K562 (cell line): Measurements from ENCODE around the gene ROBO1. TPM values are rescaled to one million over a fixed set of nuclear protein-coding genes. Genes with fewer than 3 reads are reported as not detected.

Experiments used
- ATAC-seq: fragments of 200-7000 bp; cut with Tn5 transposase; 3 replicates; pipeline ENCODE4 v1.9.1; 2020; ENCODE audit warnings: moderate library complexity
- BruUV-seq: library from RNA; stranded (reverse); fragments of 400-500 nt; replicated peaks from 2 replicates; lab custom pipeline; 2021; lab: Mats Ljungman, UMichigan
- CTCF ChIA-PET: fragments of 300-600 bp; formaldehyde crosslinking; extraction: SDS; loops from one replicate; lab custom pipeline; 2021; ENCODE audit warnings: low intra/inter-chr PET ratio; lab: Yijun Ruan, JAX
- POLR2A ChIA-PET: fragments of 300-600, 350-650 bp; sonication (Branson Sonifier 250); formaldehyde crosslinking; extraction: SDS; loops from one replicate; lab custom pipeline; 2021; ENCODE audit warnings: antibody characterized with exemption, inconsistent platforms; lab: Yijun Ruan, JAX
- DNase-seq, 4 experiments: peaks; one replicate each; pipeline versions ENCODE4 v3.0.0 to v3.0.0-alpha.2; 2011 to 2018; ENCODE audit warnings: low spot score in 3 of 4, mixed read lengths in 3 of 4; ENCODE audit errors: extremely low read depth in 1 of 4
- FAIRE-seq: peaks from 2 replicates; lab custom pipeline; 2011; peaks lifted over from hg19 to GRCh38; lab: Jason Lieb, UNC
- H2AFZ ChIP-seq: 2 replicates; pipeline ENCODE4 v1.6.0; 2011; ENCODE audit warnings: low read depth, low read length, control low read depth, inconsistent platforms
- H3K27ac ChIP-seq: fragments of 200-600 bp; 3 replicates; pipeline ENCODE4 v1.8.0; 2011; ENCODE audit warnings: low read depth, mild to moderate bottlenecking, control low read depth, inconsistent platforms, low read length, moderate library complexity, mixed read lengths; ENCODE audit errors: extremely low read depth
- H3K27me3 ChIP-seq, 2 experiments: fragments of 300-600 bp in 1 of 2; 2 replicates in 1 of 2; 3 replicates in 1 of 2; pipeline versions ENCODE4 v1.6.0 to v1.8.0; 2011; ENCODE audit warnings: inconsistent platforms in 2 of 2, low read length in 2 of 2, mild to moderate bottlenecking in 1 of 2, mixed read lengths in 1 of 2, moderate library complexity in 1 of 2; ENCODE audit not compliant: control insufficient read depth in 2 of 2, insufficient read depth in 2 of 2
- H3K36me3 ChIP-seq: fragments of 300-600 bp; 3 replicates; pipeline ENCODE4 v1.8.0; 2011; ENCODE audit warnings: mild to moderate bottlenecking, low read length, inconsistent platforms; ENCODE audit not compliant: control insufficient read depth, insufficient read depth
- H3K4me1 ChIP-seq, 2 experiments: fragments of 200-600 bp in 1 of 2; replicated peaks in 1 of 2; 2 replicates in 1 of 2; 3 replicates in 1 of 2; pipeline versions ENCODE4 v1.5.1 to v1.8.0; 2011; ENCODE audit warnings: inconsistent platforms in 2 of 2, low read length in 2 of 2, mild to moderate bottlenecking in 1 of 2, mixed read lengths in 1 of 2, moderate library complexity in 1 of 2; ENCODE audit not compliant: control insufficient read depth in 2 of 2, insufficient read depth in 2 of 2
- H3K4me2 ChIP-seq: 2 replicates; pipeline ENCODE4 v1.6.1; 2011; ENCODE audit warnings: low read length, control low read depth, inconsistent platforms, mixed read lengths; ENCODE audit not compliant: insufficient read depth
- H3K4me3 ChIP-seq: fragments of 200-600 bp; sonication (generic), shearing (Covaris generic); 2 replicates; pipeline ENCODE4 v1.5.1; 2016; ENCODE audit warnings: control low read depth, inconsistent platforms
- H3K79me2 ChIP-seq: fragments of 200-600 bp; 3 replicates; pipeline ENCODE4 v1.8.0; 2011; ENCODE audit warnings: low read length, inconsistent platforms; ENCODE audit not compliant: control insufficient read depth, insufficient read depth
- H3K9ac ChIP-seq, 2 experiments: 2 replicates each; pipeline versions ENCODE4 v1.6.0 to v1.6.1; 2011; ENCODE audit warnings: low read depth in 2 of 2, low read length in 2 of 2, control low read depth in 1 of 2, inconsistent platforms in 1 of 2, mild to moderate bottlenecking in 1 of 2, mixed read lengths in 1 of 2; ENCODE audit not compliant: insufficient read depth in 1 of 2
- H3K9me1 ChIP-seq: one replicate; pipeline ENCODE4 v1.6.0; 2011; ENCODE audit warnings: inconsistent platforms, mild to moderate bottlenecking, low read length, moderate library complexity; ENCODE audit not compliant: control insufficient read depth, insufficient read depth
- H3K9me3 ChIP-seq: replicated peaks from 2 replicates; pipeline ENCODE4 v1.5.1; 2011; ENCODE audit warnings: low read depth, low read length, inconsistent platforms; ENCODE audit not compliant: control insufficient read depth, insufficient read depth
- H4K20me1 ChIP-seq: replicated peaks from 2 replicates; pipeline ENCODE4 v1.6.1; 2011; ENCODE audit warnings: low read length, inconsistent platforms, mixed read lengths; ENCODE audit not compliant: control insufficient read depth, insufficient read depth
- ARID1B ChIP-seq: fragments of 450-650 bp; IDR thresholded peaks from 2 replicates; pipeline ENCODE4 v1.6.1; 2016; ENCODE audit warnings: antibody characterized with exemption, mild to moderate bottlenecking, inconsistent platforms
- CHCHD3 ChIP-seq: fragments of 250-450 bp; sonication (Bioruptor Pico); IDR thresholded peaks from 2 replicates; pipeline ENCODE4 v2.1.2; 2022; ENCODE audit warnings: mild to moderate bottlenecking
- CSDE1 ChIP-seq, 2 experiments: fragments of 450-650 bp; IDR thresholded peaks; 2 replicates each; pipeline ENCODE4 v1.6.1; 2016; ENCODE audit warnings: mild to moderate bottlenecking in 1 of 2
- DACH1 ChIP-seq: fragments of 450-650 bp; IDR thresholded peaks from 2 replicates; pipeline ENCODE4 v1.6.1; 2018; ENCODE audit not compliant: partially characterized antibody
- FOXK2 ChIP-seq, 2 experiments: fragments of 450-650 bp; IDR thresholded peaks in 1 of 2; conservative IDR thresholded peaks in 1 of 2; 2 replicates each; pipeline ENCODE4 v1.6.1; 2016; ENCODE audit warnings: low read depth in 2 of 2, mild to moderate bottlenecking in 1 of 2
- GATA2 ChIP-seq: sonication (generic); formaldehyde crosslinking; IDR thresholded peaks from 2 replicates; pipeline ENCODE4 v1.4.0; 2020; ENCODE audit warnings: mild to moderate bottlenecking, missing genetic modification reagents
- HSF4 ChIP-seq: fragments of 250-450 bp; sonication (Bioruptor Pico); IDR thresholded peaks from 2 replicates; pipeline ENCODE4 v2.1.2; 2022; ENCODE audit warnings: mild to moderate bottlenecking, moderate library complexity, borderline replicate concordance
- KLF13 ChIP-seq: fragments of 450-650 bp; IDR thresholded peaks from 2 replicates; pipeline ENCODE4 v1.6.1; 2016; ENCODE audit warnings: missing genetic modification characterization, low read depth, mild to moderate bottlenecking, missing compliant biosample characterization, moderate library complexity, borderline replicate concordance
- LCOR ChIP-seq: sonication (generic); formaldehyde crosslinking; IDR thresholded peaks from 2 replicates; pipeline ENCODE4 v1.8.0; 2022; ENCODE audit warnings: mild to moderate bottlenecking, missing genetic modification reagents
- MCM2 ChIP-seq: fragments of 450-650 bp; IDR thresholded peaks from 2 replicates; pipeline ENCODE4 v1.6.1; 2017; ENCODE audit warnings: low read depth, mild to moderate bottlenecking
- MEF2D ChIP-seq: conservative IDR thresholded peaks from 2 replicates; pipeline ENCODE4 v1.6.1; 2016; ENCODE audit warnings: low read depth, missing genetic modification characterization, missing compliant biosample characterization
- NFRKB ChIP-seq: fragments of 450-650 bp; IDR thresholded peaks from 2 replicates; pipeline ENCODE4 v1.6.1; 2016; ENCODE audit warnings: low read depth
- PCBP1 ChIP-seq: fragments of 200-400 bp; formaldehyde crosslinking; IDR thresholded peaks from 2 replicates; pipeline ENCODE4 v1.6.1; 2018; ENCODE audit warnings: mild to moderate bottlenecking, low read depth, low read length; ENCODE audit not compliant: poor library complexity, severe bottlenecking
- POLR2B ChIP-seq: fragments of 450-650 bp; IDR thresholded peaks from 2 replicates; pipeline ENCODE4 v1.6.1; 2018; ENCODE audit warnings: low read depth; ENCODE audit not compliant: partially characterized antibody
- PTBP1 ChIP-seq: fragments of 200-400 bp; formaldehyde crosslinking; IDR thresholded peaks from 2 replicates; pipeline ENCODE4 v1.6.1; 2017; ENCODE audit warnings: low read depth, low read length
- ZBED1 ChIP-seq: IDR thresholded peaks from 2 replicates; pipeline ENCODE4 v1.6.1; 2014
- ZBTB7A ChIP-seq: IDR thresholded peaks from 2 replicates; pipeline ENCODE4 v1.6.1; 2011; ENCODE audit warnings: low read depth, mild to moderate bottlenecking, low read length, moderate library complexity, borderline replicate concordance; ENCODE audit not compliant: control insufficient read depth
- ZC3H11A ChIP-seq: IDR thresholded peaks from 2 replicates; pipeline ENCODE4 v1.6.1; 2012; ENCODE audit warnings: low read depth, low read length, improper control_type of control experiment
- ZNF444 ChIP-seq: fragments of 250-450 bp; sonication (Bioruptor Pico); IDR thresholded peaks from 2 replicates; pipeline ENCODE4 v1.4.0; 2020; ENCODE audit warnings: mild to moderate bottlenecking, moderate library complexity
- ZNF695 ChIP-seq: fragments of 450-650 bp; formaldehyde crosslinking; IDR thresholded peaks from 2 replicates; pipeline ENCODE4 v1.4.0; 2020; ENCODE audit warnings: mild to moderate bottlenecking, moderate library complexity
- WGBS: fragments of 100-300 bp; shearing (Covaris generic); methylation state at CpG from one replicate; pipeline ENCODE4 v1.1.6; 2016; ENCODE audit warnings: low coverage, mixed read lengths; ENCODE audit not compliant: insufficient coverage; ENCODE audit errors: missing lambda C conversion rate; 5-methylcytosine and 5-hydroxymethylcytosine counted together
- in situ Hi-C: fragments of 300-500 bp; cut with MboI; formaldehyde crosslinking; loops from 4 replicates; pipeline ENCODE4 v1.15.0; 2018; ENCODE audit warnings: inconsistent platforms, mixed read lengths
- intact Hi-C: fragments of 100-400 bp; cut with micrococcal nuclease; formaldehyde crosslinking; loops from 2 replicates; pipeline ENCODE4 v1.14.2; 2022
- polyA plus RNA-seq, 8 experiments: library from polyadenylated mRNA; depleted of rRNA in 4 of 8; stranded (reverse) in 5 of 8; unstranded in 3 of 8; fragments of >200 nt; fragmentation: Nextera tagmentation in 2 of 8; fragmentation: Illumina TruSeq in 1 of 8; extraction: Ambion mirVana in 2 of 8; extraction: Trizol in 1 of 8; gene quantifications; 2 replicates each; pipeline versions ENCODE4 v1.2.1 to v1.2.3, GENCODE V29; 2011 to 2014; ENCODE audit warnings: inconsistent platforms in 1 of 8, missing spikeins in 1 of 8
- total RNA-seq, 7 experiments: library from RNA; depleted of rRNA in 6 of 7; stranded (reverse); fragments of >200 nt in 6 of 7; fragmentation: Illumina TruSeq in 2 of 7; extraction: Trizol in 2 of 7; gene quantifications; 2 replicates each; pipeline versions ENCODE4 v1.2.1 to v1.2.3, GENCODE V29; 2011 to 2021; ENCODE audit warnings: low replicate concordance in 1 of 7
- TF ChIP-seq, protein P1 (sequence below), 2 experiments: fragments of 200-800 bp in 1 of 2; sonication (Bioruptor generic) in 1 of 2; sonication (generic) in 1 of 2; formaldehyde crosslinking in 1 of 2; IDR thresholded peaks in 1 of 2; conservative IDR thresholded peaks in 1 of 2; 2 replicates each; pipeline versions ENCODE4 v1.5.0 to v1.6.1; 2016 to 2020; ENCODE audit warnings: missing compliant biosample characterization in 1 of 2, missing genetic modification characterization in 1 of 2, missing genetic modification reagents in 1 of 2

Gene ROBO1
- total and polyA plus RNA-seq, 9 of the 15 experiments (the other 6 are each of a cell fraction or from before 2014, with no cell fraction given), result 0.01 to 0.53 (median 0.17) TPM; not detected in 5

DNA sequence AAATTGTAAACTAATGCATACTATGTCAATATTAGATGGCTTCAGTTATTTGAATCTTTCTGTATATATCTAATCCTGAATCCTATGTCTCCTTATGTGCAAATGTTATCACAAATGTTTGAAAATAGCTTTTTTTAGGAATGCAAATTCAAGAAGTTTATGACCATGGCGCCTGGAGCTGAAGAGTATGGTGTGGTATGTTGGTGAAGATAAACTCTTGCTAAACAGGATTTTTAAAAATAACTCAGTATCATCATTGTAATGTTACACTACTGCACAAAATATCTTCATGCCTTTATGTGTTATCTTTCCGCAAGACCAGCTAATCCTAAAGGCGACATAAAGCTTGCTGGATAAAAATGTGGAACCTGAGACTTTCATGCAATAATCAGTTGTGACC is 382.6 kb downstream of the ROBO1 start (continued):
- no peak for TF ChIP-seq PTBP1

DNA sequence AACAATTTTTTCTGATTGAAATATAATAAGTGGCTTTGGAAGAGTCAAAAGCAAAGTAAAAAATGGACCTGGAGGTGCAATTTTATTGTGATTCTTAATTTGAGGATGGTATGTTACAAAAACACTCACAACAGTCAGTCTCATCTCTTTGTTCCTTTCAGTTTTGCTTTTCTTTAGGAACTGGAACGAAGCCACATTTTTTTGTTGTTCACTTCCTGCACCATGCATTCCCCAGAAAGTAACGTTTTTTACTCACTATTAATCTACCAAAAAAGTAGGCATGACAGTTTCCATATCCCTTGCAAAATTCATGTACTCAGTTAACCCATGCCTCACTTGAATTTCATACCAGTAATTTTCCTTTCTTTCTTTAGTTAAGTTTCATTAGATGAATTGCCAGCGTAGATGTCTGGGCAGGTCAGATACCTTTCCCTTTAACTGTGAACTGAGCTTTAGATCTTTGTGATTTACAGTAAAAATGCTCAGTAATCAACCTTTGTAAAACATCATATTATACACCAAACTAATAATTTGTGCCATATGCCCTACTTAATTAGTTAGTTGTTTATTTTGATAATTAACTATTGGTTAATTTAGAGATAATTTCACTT is 384.3 kb downstream of the ROBO1 start:
- H3K4me1 ChIP-seq, result no peaks in the 10 kb centered on the region
- no peak overlapping the region for H3K27ac ChIP-seq
- no peaks in the 10 kb centered on the region for H3K79me2 ChIP-seq
- 0% methylated on average over 2 of the region's 3 CpGs for WGBS
- TF ChIP-seq MCM2 (no peak), GATA2 (CRISPR knock-in tag) (no peak), ARID1B (no peak), FOXK2 (conservative IDR thresholded peaks at IDR 0.05 in 1 of 2, IDR thresholded peaks at IDR 0.05 in 1 of 2; ENCODE audit: low read depth in 2 of 2) (no peak), NFRKB (no peak), CHCHD3 (CRISPR knock-in tag) (no peak), CSDE1 (IDR thresholded peaks at IDR 0.05) (no peak), PCBP1 (no peak), ZNF444 (CRISPR knock-in tag) (no peak), ZBED1 (no peak), HSF4 (CRISPR knock-in tag) (no peak), POLR2B (no peak), ZNF695 (no peak), LCOR (CRISPR knock-in tag) (no peak), ZC3H11A (no peak), DACH1 (no peak), ZBTB7A (no peak), KLF13 (tag) (no peak), MEF2D (no peak)
- TF ChIP-seq, protein P1, sequence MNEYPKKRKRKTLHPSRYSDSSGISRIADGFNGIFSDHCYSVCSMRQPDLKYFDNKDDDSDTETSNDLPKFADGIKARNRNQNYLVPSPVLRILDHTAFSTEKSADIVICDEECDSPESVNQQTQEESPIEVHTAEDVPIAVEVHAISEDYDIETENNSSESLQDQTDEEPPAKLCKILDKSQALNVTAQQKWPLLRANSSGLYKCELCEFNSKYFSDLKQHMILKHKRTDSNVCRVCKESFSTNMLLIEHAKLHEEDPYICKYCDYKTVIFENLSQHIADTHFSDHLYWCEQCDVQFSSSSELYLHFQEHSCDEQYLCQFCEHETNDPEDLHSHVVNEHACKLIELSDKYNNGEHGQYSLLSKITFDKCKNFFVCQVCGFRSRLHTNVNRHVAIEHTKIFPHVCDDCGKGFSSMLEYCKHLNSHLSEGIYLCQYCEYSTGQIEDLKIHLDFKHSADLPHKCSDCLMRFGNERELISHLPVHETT (CRISPR knock-in tag; conservative IDR thresholded peaks at IDR 0.05 in 1 of 2, IDR thresholded peaks at IDR 0.05 in 1 of 2), result no peak
- H2AFZ ChIP-seq, result no peak overlapping the region
- CTCF ChIA-PET, result no interaction called here
- H3K4me3 ChIP-seq, result no peak overlapping the region
- H4K20me1 ChIP-seq, result no peaks in the 10 kb centered on the region
- POLR2A ChIA-PET, result no interaction called here
- H3K4me2 ChIP-seq, result no peak overlapping the region
- no peak for DNase-seq
- no peaks in the 10 kb centered on the region for H3K9me1 ChIP-seq
- no peak for FAIRE-seq
- intact Hi-C loops (no loop called here), in situ Hi-C loops (no loop called here)
- BruUV-seq, result no TSS peak
- no peak for ATAC-seq
- H3K9me3 ChIP-seq, result no peaks in the 10 kb centered on the region
- H3K36me3 ChIP-seq, result no peaks in the 10 kb centered on the region
- H3K9ac ChIP-seq, result no peak overlapping the region
- H3K27me3 ChIP-seq, result no peaks in the 10 kb centered on the region
